ENCODE measurements around the gene ZSCAN5A. TPM values are rescaled to one million over a fixed set of nuclear protein-coding genes. Genes with fewer than 3 reads are reported as not detected.

The ZSCAN5A gene
- total and polyA plus RNA-seq, 2 donors (not counting 1 experiment from before 2014, with no cell fraction given) = 5.5 to 6.3 TPM

- Histone ChIP-seq H4K20me1 (ENCODE audit: control insufficient read depth, extremely low read depth, insufficient read depth, low read length) (no peaks in the 10 kb centered on the region), H3K27ac (ENCODE audit: insufficient read depth, low read length) (no peak overlapping the region), H3K4me3 (replicated peaks in 1 of 4; ENCODE audit: control extremely low read depth in 1 of 4, insufficient read depth in 1 of 4, low read depth in 3 of 4, low read length in 4 of 4) (no peak overlapping the region), H3K4me1 (ENCODE audit: control insufficient read depth, extremely low read depth, insufficient read depth, low read length) (no peaks in the 10 kb centered on the region), H3K9me3 (ENCODE audit: control insufficient read depth, insufficient read depth, low read depth, low read length) (no peaks in the 10 kb centered on the region), H2AFZ (ENCODE audit: low read length) (no peak overlapping the region), H3K4me2 (ENCODE audit: extremely low read depth, insufficient read depth, low read length) (no peak overlapping the region), H3K9ac (ENCODE audit: insufficient read depth, low read length) (no peak overlapping the region), H3K36me3 (ENCODE audit: control insufficient read depth, insufficient read depth, low read length) (no peaks in the 10 kb centered on the region), H3K79me2 (ENCODE audit: control insufficient read depth, insufficient read depth, low read length) (no peaks in the 10 kb centered on the region), H3K27me3 (ENCODE audit: control insufficient read depth, insufficient read depth, low read length) (no peaks in the 10 kb centered on the region)
- TF ChIP-seq CTCF (conservative IDR thresholded peaks at IDR 0.05 in 1 of 2, IDR thresholded peaks at IDR 0.05 in 1 of 2; ENCODE audit: low read depth in 1 of 2, low read length in 2 of 2) (no peak), EZH2 (IDR thresholded peaks at IDR 0.05; ENCODE audit: low read length, missing control alignments) (no peak)
- peak in 1 of 2 donors; percentile 68 for DNase-seq (ENCODE audit: low read depth in 2 of 2)
These were observed 20.1 kb downstream of the ZSCAN5A start for GRCh38 chr19:56294549-56294948.

- H3K79me2 ChIP-seq (ENCODE audit: control insufficient read depth, insufficient read depth, low read length) = no peaks in the 10 kb centered on the region
- no peak for DNase-seq (ENCODE audit: low read depth in 2 of 2)
- no peaks in the 10 kb centered on the region for H3K36me3 ChIP-seq (ENCODE audit: control insufficient read depth, insufficient read depth, low read length)
- H2AFZ ChIP-seq (ENCODE audit: low read length) = no peak overlapping the region
- TF ChIP-seq EZH2 (IDR thresholded peaks at IDR 0.05; ENCODE audit: low read length, missing control alignments) = no peak
- no peaks in the 10 kb centered on the region for H3K27me3 ChIP-seq (ENCODE audit: control insufficient read depth, insufficient read depth, low read length)
- H3K27ac ChIP-seq (ENCODE audit: insufficient read depth, low read length) = no peak overlapping the region
- H3K4me2 ChIP-seq (ENCODE audit: extremely low read depth, insufficient read depth, low read length) = no peak overlapping the region
- H4K20me1 ChIP-seq (ENCODE audit: control insufficient read depth, extremely low read depth, insufficient read depth, low read length) = no peaks in the 10 kb centered on the region
- no peaks in the 10 kb centered on the region for H3K4me1 ChIP-seq (ENCODE audit: control insufficient read depth, extremely low read depth, insufficient read depth, low read length)
- H3K9me3 ChIP-seq (ENCODE audit: control insufficient read depth, insufficient read depth, low read depth, low read length) = no peaks in the 10 kb centered on the region
- no peak overlapping the region for H3K4me3 ChIP-seq (replicated peaks in 1 of 4; ENCODE audit: control extremely low read depth in 1 of 4, insufficient read depth in 1 of 4, low read depth in 3 of 4, low read length in 4 of 4)
- no peak overlapping the region for H3K9ac ChIP-seq (ENCODE audit: insufficient read depth, low read length)
These were observed 22.8 kb downstream of the ZSCAN5A start for GRCh38 chr19:56291867-56292266.

GRCh38 chr19:56290104-56290503 lies 24.5 kb downstream of the ZSCAN5A start:
- no peak for DNase-seq (ENCODE audit: low read depth in 2 of 2)
- Histone ChIP-seq H3K4me3 (replicated peaks in 1 of 4; ENCODE audit: control extremely low read depth in 1 of 4, insufficient read depth in 1 of 4, low read depth in 3 of 4, low read length in 4 of 4) (no peak overlapping the region), H3K36me3 (ENCODE audit: control insufficient read depth, insufficient read depth, low read length) (no peaks in the 10 kb centered on the region), H2AFZ (ENCODE audit: low read length) (no peak overlapping the region), H3K4me2 (ENCODE audit: extremely low read depth, insufficient read depth, low read length) (no peak overlapping the region), H3K27me3 (ENCODE audit: control insufficient read depth, insufficient read depth, low read length) (no peaks in the 10 kb centered on the region), H3K4me1 (ENCODE audit: control insufficient read depth, extremely low read depth, insufficient read depth, low read length) (no peaks in the 10 kb centered on the region), H3K9ac (ENCODE audit: insufficient read depth, low read length) (no peak overlapping the region), H3K27ac (ENCODE audit: insufficient read depth, low read length) (no peak overlapping the region), H4K20me1 (ENCODE audit: control insufficient read depth, extremely low read depth, insufficient read depth, low read length) (no peaks in the 10 kb centered on the region), H3K79me2 (ENCODE audit: control insufficient read depth, insufficient read depth, low read length) (no peaks in the 10 kb centered on the region), H3K9me3 (ENCODE audit: control insufficient read depth, insufficient read depth, low read depth, low read length) (no peaks in the 10 kb centered on the region)
- TF ChIP-seq CTCF (conservative IDR thresholded peaks at IDR 0.05 in 1 of 2, IDR thresholded peaks at IDR 0.05 in 1 of 2; ENCODE audit: low read depth in 1 of 2, low read length in 2 of 2) (no peak), EZH2 (IDR thresholded peaks at IDR 0.05; ENCODE audit: low read length, missing control alignments) (no peak)
